ENCODE data around the gene GPRASP1.

DNA sequence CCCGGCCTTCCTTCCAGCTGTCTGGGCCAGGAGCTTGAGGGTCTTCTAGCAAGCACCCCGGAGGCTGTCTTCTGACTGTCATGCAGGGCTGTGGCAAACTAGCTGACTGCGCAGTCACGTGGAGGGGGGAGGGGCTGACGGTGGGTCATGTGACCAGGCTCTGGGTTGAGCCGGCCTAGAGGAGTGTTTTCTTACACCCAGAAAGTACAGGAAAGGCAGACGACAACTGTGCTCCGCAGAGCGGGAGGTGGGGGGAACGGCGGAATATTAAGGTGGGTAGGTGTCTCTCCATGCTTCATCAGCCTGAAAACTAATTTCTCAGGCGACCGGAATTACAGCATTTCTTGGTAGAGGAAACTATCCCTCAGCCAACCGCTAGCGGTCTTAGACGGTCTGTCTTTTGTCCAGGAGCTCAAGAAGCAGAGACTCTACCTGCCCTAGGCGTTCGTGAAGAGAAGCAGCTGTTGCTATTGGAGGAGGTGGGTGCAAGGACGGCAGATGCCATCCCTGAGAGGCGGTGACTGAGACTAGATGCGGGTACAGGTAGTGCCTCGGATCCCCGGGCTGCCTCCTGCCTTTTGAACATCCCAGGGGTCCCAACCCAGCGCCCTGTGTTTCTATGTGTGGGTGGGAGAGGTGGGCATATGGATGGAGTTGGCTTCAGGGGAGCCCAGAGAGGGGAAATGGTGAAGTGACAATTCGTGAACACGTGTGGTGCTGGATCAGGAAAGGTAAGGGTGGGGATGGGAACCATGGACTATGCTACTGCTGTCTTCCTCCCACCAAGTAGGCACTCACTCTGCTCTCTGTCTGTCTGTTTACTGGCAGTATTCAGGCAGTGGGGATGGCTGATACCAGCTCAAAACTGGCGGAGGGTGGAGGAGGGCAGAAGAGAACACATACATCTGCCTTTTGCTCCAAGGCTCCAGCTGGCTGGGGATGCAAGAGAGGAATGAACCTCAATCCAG is 8.8 kb downstream of the GPRASP1 start:
- TF ChIP-seq, protein P1, sequence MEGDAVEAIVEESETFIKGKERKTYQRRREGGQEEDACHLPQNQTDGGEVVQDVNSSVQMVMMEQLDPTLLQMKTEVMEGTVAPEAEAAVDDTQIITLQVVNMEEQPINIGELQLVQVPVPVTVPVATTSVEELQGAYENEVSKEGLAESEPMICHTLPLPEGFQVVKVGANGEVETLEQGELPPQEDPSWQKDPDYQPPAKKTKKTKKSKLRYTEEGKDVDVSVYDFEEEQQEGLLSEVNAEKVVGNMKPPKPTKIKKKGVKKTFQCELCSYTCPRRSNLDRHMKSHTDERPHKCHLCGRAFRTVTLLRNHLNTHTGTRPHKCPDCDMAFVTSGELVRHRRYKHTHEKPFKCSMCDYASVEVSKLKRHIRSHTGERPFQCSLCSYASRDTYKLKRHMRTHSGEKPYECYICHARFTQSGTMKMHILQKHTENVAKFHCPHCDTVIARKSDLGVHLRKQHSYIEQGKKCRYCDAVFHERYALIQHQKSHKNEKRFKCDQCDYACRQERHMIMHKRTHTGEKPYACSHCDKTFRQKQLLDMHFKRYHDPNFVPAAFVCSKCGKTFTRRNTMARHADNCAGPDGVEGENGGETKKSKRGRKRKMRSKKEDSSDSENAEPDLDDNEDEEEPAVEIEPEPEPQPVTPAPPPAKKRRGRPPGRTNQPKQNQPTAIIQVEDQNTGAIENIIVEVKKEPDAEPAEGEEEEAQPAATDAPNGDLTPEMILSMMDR (IDR thresholded peaks at IDR 0.05; ENCODE audit: borderline replicate concordance, extremely low read depth, low read length, poor library complexity, severe bottlenecking): no peak
- TF ChIP-seq EZH2 (IDR thresholded peaks at IDR 0.05; ENCODE audit: borderline replicate concordance, low read depth, low read length, severe bottlenecking): no peak
